HTR-8/SVneo (cell line): ENCODE results near the gene SLAMF8.
A peak's percentile ranks its signal among the peaks of the same experiment; 100 is the strongest.

ENCODE experiments used
- DNase-seq: peaks from one replicate; pipeline ENCODE4 v3.0.0; 2011; ENCODE audit warnings: low spot score, mixed read lengths; ENCODE audit not compliant: insufficient read length
- FAIRE-seq: peaks from 2 replicates; lab custom pipeline; 2011; peaks lifted over from hg19 to GRCh38; lab: Jason Lieb, UNC

The SLAMF8 gene

DNA sequence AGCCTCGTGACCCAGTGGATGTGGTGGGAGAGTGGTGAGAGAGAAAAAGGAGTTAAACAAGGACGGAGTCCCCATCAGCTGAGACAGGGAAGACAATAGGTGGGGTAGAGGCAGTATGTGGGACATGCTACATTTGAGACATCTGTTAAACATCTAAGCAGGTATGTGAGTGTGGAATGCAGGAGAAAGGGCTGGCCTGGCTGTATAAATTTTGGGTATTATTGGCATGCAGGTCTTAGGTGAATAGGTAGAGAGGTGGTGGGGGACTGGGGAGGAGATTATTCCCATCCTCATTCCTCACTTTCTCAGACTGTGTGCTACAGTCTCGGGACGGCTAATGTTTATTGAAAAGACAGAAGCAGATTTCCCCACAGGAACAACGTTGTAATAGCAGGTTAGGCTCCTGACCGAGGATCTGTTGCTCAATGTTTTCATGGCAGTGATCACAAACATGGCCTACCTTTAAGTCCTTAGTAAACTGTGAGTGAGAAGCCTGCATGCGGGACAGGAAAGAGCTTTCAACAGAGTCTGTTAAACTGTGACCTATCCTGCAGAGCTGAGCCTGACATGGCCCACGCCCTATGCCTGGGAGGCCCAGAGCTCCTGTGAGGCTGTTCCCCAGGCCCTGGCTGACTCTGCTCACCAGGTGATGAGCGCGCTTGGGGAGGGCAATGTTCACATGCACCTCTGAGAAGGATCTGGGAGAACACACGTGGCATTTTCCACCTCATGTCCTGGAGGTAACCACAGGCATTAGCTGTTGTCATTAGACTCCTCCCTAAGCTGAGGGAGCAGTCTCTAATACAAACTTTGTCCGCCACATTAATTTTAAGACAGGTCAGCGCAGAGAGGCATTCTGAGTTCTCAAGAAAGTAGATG, 19.3 kb downstream of the SLAMF8 start:
- FAIRE-seq (no peak), DNase-seq (no peak)

- no peak for DNase-seq
- no peak for FAIRE-seq
Observed at GRCh38 chr1:159847231-159847630, 20.6 kb downstream of the SLAMF8 start.

GRCh38 chr1:159848326-159848725, 21.7 kb downstream of the SLAMF8 start:
- FAIRE-seq (no peak), DNase-seq (no peak)

- DNase-seq (no peak), FAIRE-seq (no peak)
Observed at GRCh38 chr1:159849626-159850366, 23.1 kb downstream of the SLAMF8 start.

- no peak for DNase-seq
Observed at GRCh38 chr1:159851407-159851806, 24.7 kb downstream of the SLAMF8 start.

GRCh38 chr1:159853417-159854115, 26.9 kb downstream of the SLAMF8 start:
- DNase-seq: no peak
- FAIRE-seq: no peak

More at GRCh38 chr1:159851407-159851806, 24.7 kb downstream of the SLAMF8 start:
- no peak for FAIRE-seq

- FAIRE-seq: peak; percentile 9
Observed at GRCh38 chr1:159854116-159854692, 27.5 kb downstream of the SLAMF8 start.

DNA sequence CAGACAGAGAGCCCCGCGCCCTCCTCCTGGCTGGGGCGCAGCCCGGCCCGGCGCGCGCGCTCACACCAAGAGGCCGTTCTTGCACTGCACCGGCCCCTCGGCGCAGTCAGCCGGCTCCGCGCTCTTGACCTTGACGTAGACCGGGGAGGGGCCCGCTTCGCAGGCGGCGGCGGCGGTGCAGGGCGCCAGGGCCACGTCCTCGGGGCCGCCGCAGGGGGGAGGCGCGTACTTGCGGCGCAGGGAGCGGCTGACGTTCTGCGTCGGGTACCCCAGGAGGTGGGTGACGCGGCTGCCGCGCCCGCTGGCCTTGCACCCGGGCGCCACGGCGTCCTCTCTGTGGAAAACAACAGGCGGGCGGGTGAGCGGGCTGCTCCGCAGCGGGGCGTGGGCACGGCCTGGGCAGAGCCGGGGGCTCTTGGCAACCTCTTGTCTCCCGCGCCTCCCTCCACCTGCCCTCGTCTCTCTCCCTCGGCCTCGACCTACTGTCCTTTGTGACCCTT, 28.1 kb downstream of the SLAMF8 start:
- DNase-seq: peak; percentile 65
- peak; percentile 78 for FAIRE-seq

More at GRCh38 chr1:159854116-159854692, 27.5 kb downstream of the SLAMF8 start:
- DNase-seq: peak; percentile 60

DNA sequence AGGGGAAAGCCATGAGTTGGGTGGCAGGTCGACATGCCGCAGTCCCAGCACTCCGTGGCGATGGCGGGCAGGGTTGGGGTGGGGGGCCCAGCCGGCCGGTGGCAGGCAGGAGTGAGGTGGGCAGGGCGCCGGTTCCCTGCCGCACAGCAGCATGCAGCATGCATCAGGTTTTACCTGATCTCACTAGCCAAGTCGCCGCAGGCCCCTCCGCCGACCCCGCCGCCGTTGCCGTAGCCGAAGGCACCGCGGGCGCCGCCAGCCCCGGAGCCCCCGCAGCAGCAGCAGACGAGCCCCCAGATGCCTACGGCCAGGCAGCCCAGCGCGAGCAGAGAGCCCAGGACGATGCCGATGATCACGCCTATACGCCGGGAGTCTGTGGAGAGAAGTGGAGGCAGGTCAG, 29.0 kb downstream of the SLAMF8 start:
- DNase-seq (no peak), FAIRE-seq (no peak)

DNA sequence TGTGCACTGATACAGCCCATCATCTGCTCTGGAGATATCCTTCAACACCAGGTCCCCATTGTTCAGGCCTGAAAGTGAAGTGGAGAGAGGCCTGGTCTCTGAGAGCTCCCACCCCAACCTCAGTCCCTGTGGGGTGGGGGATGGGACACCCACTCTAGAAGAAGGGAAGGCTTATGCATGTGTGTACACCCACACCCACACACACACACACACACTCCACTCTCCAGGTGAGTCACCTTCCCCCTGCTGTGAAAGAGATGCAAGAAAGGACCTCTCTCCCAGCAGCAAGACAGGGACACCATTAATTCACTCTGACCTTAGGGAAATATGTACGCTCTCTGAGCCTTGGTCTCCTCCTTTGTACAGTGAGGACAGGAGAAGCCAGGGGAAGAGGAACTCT, 29.9 kb downstream of the SLAMF8 start:
- FAIRE-seq (no peak), DNase-seq (no peak)

GRCh38 chr1:159857889-159858288, 31.2 kb downstream of the SLAMF8 start:
- DNase-seq: no peak
- FAIRE-seq: no peak

DNA sequence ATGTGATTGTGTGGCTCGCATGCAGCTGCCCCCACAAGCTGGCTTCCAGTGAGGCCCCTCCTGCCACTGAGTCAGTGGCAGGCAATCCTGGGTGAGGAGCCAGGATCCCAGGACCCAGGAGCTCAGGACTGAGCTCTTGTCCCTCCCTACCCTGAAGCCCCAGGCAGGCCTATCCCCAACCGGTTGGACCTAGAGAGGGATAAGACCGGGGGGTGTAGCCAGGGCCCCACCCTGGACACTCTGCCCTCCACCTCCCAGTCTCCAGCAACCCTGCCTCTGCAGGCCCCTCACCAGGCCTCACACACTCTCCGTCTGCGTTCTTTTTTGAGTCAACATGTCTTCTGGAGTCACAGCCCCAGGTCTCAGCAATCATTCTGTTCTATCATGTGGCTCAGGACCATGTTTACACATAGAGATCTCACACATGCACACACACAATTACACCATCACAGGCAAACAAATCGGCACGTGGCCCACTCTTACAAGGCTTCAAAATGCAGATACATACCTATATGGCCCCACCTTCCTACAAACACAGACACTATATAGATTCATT, 33.2 kb downstream of the SLAMF8 start:
- FAIRE-seq: no peak
- no peak for DNase-seq

GRCh38 chr1:159860456-159860855, 33.8 kb downstream of the SLAMF8 start:
- DNase-seq: no peak
- no peak for FAIRE-seq

GRCh38 chr1:159861218-159861617, 34.5 kb downstream of the SLAMF8 start:
- DNase-seq (no peak), FAIRE-seq (no peak)

GRCh38 chr1:159862031-159862430, 35.4 kb downstream of the SLAMF8 start:
- no peak for FAIRE-seq
- no peak for DNase-seq

DNA sequence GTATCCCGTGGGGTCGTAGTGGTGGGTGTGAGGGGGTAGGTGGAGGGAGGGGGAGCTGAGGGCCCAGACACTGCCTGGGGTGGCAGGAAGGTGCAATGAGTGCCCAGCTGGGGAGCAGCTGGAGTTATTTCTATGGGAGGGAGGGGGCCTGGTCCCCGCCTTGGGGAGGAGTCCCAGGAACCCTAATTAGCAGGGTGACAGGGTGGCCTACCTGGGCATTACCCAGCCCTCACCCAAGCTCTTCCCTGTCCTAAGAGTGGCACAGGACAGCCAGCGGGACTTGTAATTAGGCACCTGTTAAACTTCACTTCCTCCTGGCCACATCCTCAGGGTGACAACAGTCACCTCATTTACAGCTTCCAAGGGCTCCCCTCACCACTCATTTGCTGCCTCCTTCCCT, 35.9 kb downstream of the SLAMF8 start, which contains the start of gene VSIG8:
Gene VSIG8 (minus strand): TSS at position 101 of the 400 bp plus-strand sequence. CDS start 136 bp downstream, outside the sequence.
- no peak for FAIRE-seq
- DNase-seq: no peak

DNA sequence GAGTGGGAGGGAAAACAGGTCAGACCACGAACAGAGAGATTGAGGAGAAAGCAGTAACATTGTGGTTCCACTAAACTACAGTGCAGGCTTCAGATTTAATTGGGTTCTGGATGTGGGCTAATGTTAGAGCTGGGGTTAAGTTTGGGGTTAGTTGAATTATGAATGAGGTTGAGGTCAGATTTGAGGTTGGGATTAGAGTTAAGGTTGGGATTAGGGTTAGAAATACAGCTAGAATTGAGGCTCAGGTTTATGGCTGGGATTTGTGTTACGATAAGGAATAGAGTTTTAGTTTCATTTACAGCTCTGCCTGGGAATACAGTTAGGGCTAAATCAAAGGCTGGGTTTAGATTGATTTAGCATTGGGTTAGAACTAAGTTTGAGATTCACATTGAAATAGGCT, 37.6 kb downstream of the SLAMF8 start:
- DNase-seq (no peak), FAIRE-seq (no peak)

DNA sequence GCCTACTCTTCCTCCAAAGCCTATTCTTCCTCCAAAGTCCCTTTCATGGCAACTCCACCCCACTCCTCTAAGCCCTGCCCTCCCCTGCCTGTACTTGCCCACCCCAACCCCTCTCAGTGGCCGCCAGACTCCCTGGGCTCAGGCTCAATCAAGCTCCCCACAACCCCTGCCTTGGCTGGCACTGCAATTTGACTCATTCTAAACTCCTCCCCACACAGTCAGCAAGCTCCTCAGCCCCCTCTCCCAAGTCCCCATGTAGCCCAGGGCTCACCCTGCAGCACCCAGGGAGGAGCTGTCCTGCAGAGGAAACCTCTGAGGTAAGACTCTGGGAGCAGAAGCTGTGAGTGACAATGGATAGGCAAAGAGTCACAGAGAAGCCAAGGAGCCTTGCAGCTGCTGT, 39.4 kb downstream of the SLAMF8 start:
- no peak for FAIRE-seq

GRCh38 chr1:159866905-159867663, 40.4 kb downstream of the SLAMF8 start:
- DNase-seq (no peak), FAIRE-seq (no peak)

More for the DNA sequence above, 39.4 kb downstream of the SLAMF8 start:
- no peak for DNase-seq
